ENCODE measurements around the gene ZNF678. TPM values are rescaled to one million over a fixed set of nuclear protein-coding genes. Genes with fewer than 3 reads are reported as not detected.

The ZNF678 gene
- total and polyA plus RNA-seq, 2 of the 8 experiments (the other 6 are each of a cell fraction or from before 2014, with no cell fraction given), result 6.9 to 28.3 TPM

GRCh38 chr1:227622739-227623475, 59.6 kb downstream of the ZNF678 start:
- H2BK5ac ChIP-seq (ENCODE audit: low read depth, low read length), result no peak overlapping the region
- no peaks in the 10 kb centered on the region; the same call in 1 of the 2 replicates for H3K79me1 ChIP-seq (ENCODE audit: low read depth, low read length)
- H2AK5ac ChIP-seq (ENCODE audit: low read depth, low read length), result no peak overlapping the region
- no peaks in the 10 kb centered on the region for H3K27me3 ChIP-seq (replicated peaks in 1 of 4; ENCODE audit: control insufficient read depth in 3 of 4, extremely low read depth in 1 of 4, insufficient read depth in 3 of 4, low read length in 3 of 4)
- no peak overlapping the region for H3K14ac ChIP-seq (ENCODE audit: insufficient read length)
- H2BK120ac ChIP-seq (replicated peaks; ENCODE audit: low read depth, low read length), result no peak overlapping the region
- no peak overlapping the region for H3K27ac ChIP-seq (ENCODE audit: low read depth, low read length)
- peaks cover 0 to 21% of the 10 kb centered on the region in 2 experiments; a peak in 1 of 4 replicates for H3K79me2 ChIP-seq (ENCODE audit: control insufficient read depth in 1 of 2, insufficient read depth in 2 of 2, low read length in 2 of 2)
- H2BK15ac ChIP-seq (ENCODE audit: low read length), result no peak overlapping the region
- H2AFZ ChIP-seq (ENCODE audit: low read length), result no peak overlapping the region
- H2BK12ac ChIP-seq (ENCODE audit: low read depth, low read length), result no peak overlapping the region
- H3K4me2 ChIP-seq (ENCODE audit: insufficient read depth in 1 of 2, low read depth in 2 of 2, low read length in 2 of 2), result no peak overlapping the region
- no peak overlapping the region for H3K9ac ChIP-seq (replicated peaks in 1 of 4; ENCODE audit: extremely low read depth in 1 of 4, low read depth in 3 of 4, low read length in 3 of 4)
- peaks cover 0 to 2% (median 0%) of the 10 kb centered on the region in 4 experiments; a peak in 1 of 7 replicates for H3K4me1 ChIP-seq (replicated peaks in 1 of 4; ENCODE audit: control insufficient read depth in 3 of 4, insufficient read depth in 4 of 4, low read length in 3 of 4)
- H3K4me3 ChIP-seq (ENCODE audit: extremely low read depth in 1 of 4, insufficient read depth in 2 of 4, low read depth in 3 of 4, low read length in 4 of 4), result no peak overlapping the region
- H2BK20ac ChIP-seq (ENCODE audit: low read length), result no peak overlapping the region
- DNase-seq (ENCODE audit: low read depth in 1 of 2, low spot score in 2 of 2), result no peak
- no peak overlapping the region for H3K18ac ChIP-seq (ENCODE audit: extremely low read depth, low read length)
- TF ChIP-seq YY1 (IDR thresholded peaks at IDR 0.05; ENCODE audit: low read depth, low read length), result no peak
- TF ChIP-seq HDAC6 (IDR thresholded peaks at IDR 0.05; ENCODE audit: low read depth, low read length), result no peak
- TF ChIP-seq MAFK (IDR thresholded peaks at IDR 0.05; ENCODE audit: low read depth, low read length), result no peak
- no peak for TF ChIP-seq CEBPB (IDR thresholded peaks at IDR 0.05; ENCODE audit: low read depth, low read length)
- TF ChIP-seq SUZ12 (IDR thresholded peaks at IDR 0.05; ENCODE audit: low read length), result no peak
- H3K9me3 ChIP-seq (ENCODE audit: insufficient read depth in 2 of 2, low read depth in 1 of 2, low read length in 1 of 2), result peaks cover 10 to 12% of the 10 kb centered on the region in 2 experiments; a peak in 3 of 4 replicates
- no peak overlapping the region for H4K5ac ChIP-seq (ENCODE audit: insufficient read length, low read depth, low read length)
- no peak overlapping the region for H3K23ac ChIP-seq (ENCODE audit: insufficient read length)
- no peak overlapping the region for H3K4ac ChIP-seq (replicated peaks; ENCODE audit: insufficient read length, low read depth, low read length)
- WGBS, 2 experiments (ENCODE audit: extremely low coverage in 1 of 2, insufficient coverage in 1 of 2, insufficient read length in 1 of 2, insufficient replicate concordance in 2 of 2, low coverage in 1 of 2, low lambda C conversion rate in 2 of 2, missing lambda C conversion rate in 1 of 2), result 73% methylated on average over 1 of the region's 1 CpG; no CpG with 5 or more reads in 1 of the 2 experiments
- no peak overlapping the region for H4K8ac ChIP-seq (ENCODE audit: extremely low read depth, insufficient read depth, low read length)
- no peaks in the 10 kb centered on the region for H4K20me1 ChIP-seq (replicated peaks in 1 of 2; ENCODE audit: control insufficient read depth in 1 of 2, insufficient read depth in 2 of 2, low read length in 2 of 2)
- peaks cover 0 to 7% (median 0%) of the 10 kb centered on the region in 4 experiments; a peak in 2 of 8 replicates for H3K36me3 ChIP-seq (ENCODE audit: control insufficient read depth in 2 of 4, insufficient read depth in 4 of 4, low read length in 3 of 4)
- H3K56ac ChIP-seq (replicated peaks; ENCODE audit: insufficient read length, low read depth, low read length), result no peak overlapping the region
- no peak for FAIRE-seq
- CTCF ChIA-PET (ENCODE audit: partially characterized antibody), result interaction anchor here (0.6 kb wide), 1 partner anchor 250 kb away, joined by 3 read pairs; no protein-coding TSS in a partner anchor
- POLR2A ChIA-PET (ENCODE audit: partially characterized antibody), result no interaction called here
- no peak overlapping the region for H4K91ac ChIP-seq (replicated peaks; ENCODE audit: insufficient read length, low read length)
- no peaks in the 10 kb centered on the region for H3K23me2 ChIP-seq (ENCODE audit: low read depth, low read length)

Measured in H1 (cell line).